Stimulated activated effector memory CD8-positive, alpha-beta T cell treated with anti-CD3 and anti-CD28 coated beads, Interleukin-12 subunit alpha, Interleukin-12 subunit beta, amount 100 ng/mL, for 72 hours (primary cell): Measurements from ENCODE around the gene CCDC51.

Experiments
- ATAC-seq: fragments of 150-1000 bp; cut with Tn5 transposase; 2 replicates; pipeline ENCODE4 v1.10.0; 2021
- DNase-seq, 2 donors: peaks; one replicate each; pipeline ENCODE4 v3.0.0; 2021 to 2022; ENCODE audit warnings: low spot score in 2 of 2
- H3K27ac Mint-ChIP-seq: one replicate; pipeline ENCODE4 v1.8.0; 2022; ENCODE audit warnings: mild to moderate bottlenecking, mixed read lengths
- H3K36me3 Mint-ChIP-seq: one replicate; pipeline ENCODE4 v1.8.0; 2022; ENCODE audit warnings: mild to moderate bottlenecking, mixed read lengths
- H3K4me1 Mint-ChIP-seq: one replicate; pipeline ENCODE4 v1.8.0; 2022; ENCODE audit warnings: mixed read lengths
- H3K4me3 Mint-ChIP-seq: one replicate; pipeline ENCODE4 v1.8.0; 2022; ENCODE audit warnings: mild to moderate bottlenecking, mixed read lengths
- H3K9me3 Mint-ChIP-seq: one replicate; pipeline ENCODE4 v1.8.0; 2022; ENCODE audit warnings: mixed read lengths

CCDC51 gene

GRCh38 chr3:48431224-48432029 is 8.5 kb downstream of the CCDC51 start:
- Mint-ChIP-seq H3K4me3 (peak overlapping the region; percentile 79), H3K27ac (peak overlapping the region; percentile 72), H3K4me1 (peaks cover 23% of the 10 kb centered on the region), H3K9me3 (no peaks in the 10 kb centered on the region), H3K36me3 (peaks cover 5% of the 10 kb centered on the region)
- ATAC-seq (no peak), DNase-seq (no peak)

- H3K27ac Mint-ChIP-seq, result peak overlapping the region; percentile 72
- no peak for ATAC-seq
- H3K36me3 Mint-ChIP-seq, result peaks cover 5% of the 10 kb centered on the region
- no peak for DNase-seq
- H3K9me3 Mint-ChIP-seq, result no peaks in the 10 kb centered on the region
- peaks cover 23% of the 10 kb centered on the region for H3K4me1 Mint-ChIP-seq
- peak overlapping the region; percentile 79 for H3K4me3 Mint-ChIP-seq
Measured at GRCh38 chr3:48430708-48431101, 9.2 kb downstream of the CCDC51 start.

- no peaks in the 10 kb centered on the region for H3K9me3 Mint-ChIP-seq
Measured at GRCh38 chr3:48429960-48430707, 9.8 kb downstream of the CCDC51 start, which contains the start of gene PLXNB1. TSS of gene PLXNB1 (minus strand) at chr3:48430086. CDS start at chr3:48424611, 5,475 bp downstream.

GRCh38 chr3:48429317-48429959 is 10.5 kb downstream of the CCDC51 start:
- peak; percentile 70 for ATAC-seq

More at GRCh38 chr3:48429960-48430707, 9.8 kb downstream of the CCDC51 start, which contains the start of gene PLXNB1:
- Mint-ChIP-seq H3K4me3 (peak within 1 kb of the TSS; percentile 79), H3K4me1 (peaks cover 23% of the 10 kb centered on the region), H3K27ac (peak within 1 kb of the TSS; percentile 72), H3K36me3 (peaks cover 5% of the 10 kb centered on the region)
- DNase-seq, result no peak
- no peak for ATAC-seq

GRCh38 chr3:48428572-48429316 is 11.2 kb downstream of the CCDC51 start:
- DNase-seq, result peak in 1 of 2 donors; percentile 12
- H3K36me3 Mint-ChIP-seq, result peaks cover 5% of the 10 kb centered on the region
- peaks cover 15% of the 10 kb centered on the region for H3K4me1 Mint-ChIP-seq
- H3K9me3 Mint-ChIP-seq, result no peaks in the 10 kb centered on the region
- peak overlapping the region; percentile 79 for H3K4me3 Mint-ChIP-seq
- ATAC-seq, result peak; percentile 63
- H3K27ac Mint-ChIP-seq, result no peak overlapping the region

More at GRCh38 chr3:48429317-48429959, 10.5 kb downstream of the CCDC51 start:
- Mint-ChIP-seq H3K4me3 (peak overlapping the region; percentile 79), H3K36me3 (peaks cover 5% of the 10 kb centered on the region), H3K27ac (peak overlapping the region; percentile 72), H3K9me3 (no peaks in the 10 kb centered on the region), H3K4me1 (peaks cover 17% of the 10 kb centered on the region)
- peak; percentile 40 to 78 for DNase-seq

GRCh38 chr3:48428088-48428571 is 11.8 kb downstream of the CCDC51 start:
- ATAC-seq (no peak), DNase-seq (no peak)
- Mint-ChIP-seq H3K27ac (no peak overlapping the region), H3K4me3 (peak overlapping the region; percentile 79), H3K36me3 (peaks cover 5% of the 10 kb centered on the region), H3K9me3 (no peaks in the 10 kb centered on the region), H3K4me1 (peaks cover 15% of the 10 kb centered on the region)

GRCh38 chr3:48427630-48427962 is 12.3 kb downstream of the CCDC51 start:
- H3K4me1 Mint-ChIP-seq, result peaks cover 15% of the 10 kb centered on the region
- DNase-seq, result no peak
- peaks cover 5% of the 10 kb centered on the region for H3K36me3 Mint-ChIP-seq
- H3K4me3 Mint-ChIP-seq, result no peak overlapping the region
- H3K27ac Mint-ChIP-seq, result no peak overlapping the region
- no peak for ATAC-seq
- no peaks in the 10 kb centered on the region for H3K9me3 Mint-ChIP-seq

- Mint-ChIP-seq H3K4me3 (no peak overlapping the region), H3K27ac (no peak overlapping the region), H3K9me3 (no peaks in the 10 kb centered on the region), H3K4me1 (peaks cover 15% of the 10 kb centered on the region), H3K36me3 (peaks cover 5% of the 10 kb centered on the region)
- no peak for DNase-seq
- ATAC-seq, result no peak
Measured at GRCh38 chr3:48426944-48427629, 12.8 kb downstream of the CCDC51 start.

- Mint-ChIP-seq H3K4me1 (peaks cover 15% of the 10 kb centered on the region), H3K27ac (no peak overlapping the region), H3K36me3 (peaks cover 5% of the 10 kb centered on the region), H3K4me3 (no peak overlapping the region), H3K9me3 (no peaks in the 10 kb centered on the region)
- no peak for DNase-seq
- no peak for ATAC-seq
Measured at GRCh38 chr3:48426401-48426909, 13.5 kb downstream of the CCDC51 start.

GRCh38 chr3:48425281-48425812 is 14.6 kb downstream of the CCDC51 start:
- peaks cover 7% of the 10 kb centered on the region for H3K4me1 Mint-ChIP-seq
- no peak overlapping the region for H3K4me3 Mint-ChIP-seq
- no peak overlapping the region for H3K27ac Mint-ChIP-seq
- no peaks in the 10 kb centered on the region for H3K36me3 Mint-ChIP-seq
- ATAC-seq, result no peak
- H3K9me3 Mint-ChIP-seq, result no peaks in the 10 kb centered on the region
- no peak for DNase-seq

- DNase-seq, result no peak
- H3K4me1 Mint-ChIP-seq, result no peaks in the 10 kb centered on the region
- no peak overlapping the region for H3K27ac Mint-ChIP-seq
- ATAC-seq, result no peak
- H3K36me3 Mint-ChIP-seq, result no peaks in the 10 kb centered on the region
- H3K9me3 Mint-ChIP-seq, result no peaks in the 10 kb centered on the region
- no peak overlapping the region for H3K4me3 Mint-ChIP-seq
Measured at GRCh38 chr3:48423883-48424695, 15.8 kb downstream of the CCDC51 start.

- Mint-ChIP-seq H3K27ac (no peak overlapping the region), H3K36me3 (no peaks in the 10 kb centered on the region), H3K4me3 (no peak overlapping the region), H3K4me1 (no peaks in the 10 kb centered on the region), H3K9me3 (no peaks in the 10 kb centered on the region)
- ATAC-seq, result no peak
- DNase-seq, result no peak
Measured at GRCh38 chr3:48423241-48423882, 16.6 kb downstream of the CCDC51 start.

- ATAC-seq (no peak), DNase-seq (no peak)
- Mint-ChIP-seq H3K4me1 (no peaks in the 10 kb centered on the region), H3K9me3 (no peaks in the 10 kb centered on the region), H3K27ac (no peak overlapping the region), H3K36me3 (no peaks in the 10 kb centered on the region), H3K4me3 (no peak overlapping the region)
Measured at GRCh38 chr3:48422681-48423080, 17.2 kb downstream of the CCDC51 start.
